Neural cell (in vitro differentiated cells): ENCODE results near the gene PLXNB1. TPM values are rescaled to one million over a fixed set of nuclear protein-coding genes. Genes with fewer than 3 reads are reported as not detected.

Source experiments
- H2AFZ ChIP-seq: fragments of 200-600, 300-800 bp; sonication (generic), shearing (Covaris generic); 2 replicates; pipeline ENCODE4 v1.6.0; 2014; ENCODE audit warnings: low read depth, mild to moderate bottlenecking, antibody characterized with exemption, low read length, moderate library complexity
- H3F3A ChIP-seq: fragments of 200-600 bp; shearing (Covaris generic); 2 replicates; pipeline ENCODE4 v1.6.1; 2016; ENCODE audit warnings: mild to moderate bottlenecking, moderate library complexity, mixed read lengths, antibody characterized with exemption, low read length; ENCODE audit not compliant: insufficient read depth, poor library complexity, severe bottlenecking
- H3K27ac ChIP-seq: fragments of 200-600, 300-800 bp; sonication (generic), shearing (Covaris generic); 2 replicates; pipeline ENCODE4 v1.5.1; 2014; ENCODE audit warnings: mild to moderate bottlenecking, low read length, moderate library complexity
- H3K27me3 ChIP-seq: fragments of 300-800, 200-600 bp; sonication (generic), shearing (Covaris generic); 2 replicates; pipeline ENCODE4 v1.6.0; 2014; ENCODE audit warnings: mild to moderate bottlenecking, low read depth, low read length, moderate library complexity; ENCODE audit not compliant: insufficient read depth
- H3K36me3 ChIP-seq: fragments of 300-800, 200-600 bp; sonication (generic), shearing (Covaris generic); 2 replicates; pipeline ENCODE4 v1.5.1; 2014; ENCODE audit warnings: mild to moderate bottlenecking, antibody characterized with exemption, low read length, moderate library complexity; ENCODE audit not compliant: insufficient read depth
- H3K4me2 ChIP-seq: fragments of 300-800, 200-600 bp; sonication (generic), shearing (Covaris generic); 2 replicates; pipeline ENCODE4 v1.6.0; 2014; ENCODE audit warnings: mild to moderate bottlenecking, low read length
- H3K4me3 ChIP-seq: fragments of 300-800, 200-600 bp; sonication (generic), shearing (Covaris generic); 2 replicates; pipeline ENCODE4 v1.5.1; 2014; ENCODE audit warnings: mild to moderate bottlenecking, low read length, moderate library complexity
- H3K79me2 ChIP-seq: fragments of 200-600 bp; shearing (Covaris generic); replicated peaks from 2 replicates; pipeline ENCODE4 v1.6.0; 2014; ENCODE audit warnings: mild to moderate bottlenecking, low read length, moderate library complexity; ENCODE audit not compliant: insufficient read depth
- H3K9ac ChIP-seq: fragments of 300-800, 200-600 bp; sonication (generic), shearing (Covaris generic); 2 replicates; pipeline ENCODE4 v1.6.1; 2016; ENCODE audit warnings: mild to moderate bottlenecking, low read length, mixed read lengths
- H3K9me2 ChIP-seq: fragments of 200-600 bp; shearing (Covaris generic); 2 replicates; pipeline ENCODE4 v1.6.1; 2016; ENCODE audit warnings: mild to moderate bottlenecking, low read length, mixed read lengths; ENCODE audit not compliant: insufficient read depth
- H3K9me3 ChIP-seq: fragments of 200-600, 300-800 bp; sonication (generic), shearing (Covaris generic); 2 replicates; pipeline ENCODE4 v1.6.1; 2016; ENCODE audit warnings: mild to moderate bottlenecking, mixed run types, low read length, moderate library complexity, mixed read lengths
- H4K20me1 ChIP-seq: fragments of 200-600 bp; shearing (Covaris generic); 2 replicates; pipeline ENCODE4 v1.6.1; 2016; ENCODE audit warnings: mild to moderate bottlenecking, mixed run types; ENCODE audit not compliant: insufficient read depth
- EP300 ChIP-seq: fragments of 450-650 bp; conservative IDR thresholded peaks from 2 replicates; pipeline ENCODE4 v1.6.1; 2014; ENCODE audit warnings: antibody characterized with exemption, mild to moderate bottlenecking, moderate library complexity; ENCODE audit not compliant: poor library complexity, severe bottlenecking
- EZH2 ChIP-seq: fragments of 200-600, 300-800 bp; shearing (Covaris generic), sonication (generic); IDR thresholded peaks from 2 replicates; pipeline ENCODE4 v1.6.1; 2014; ENCODE audit warnings: antibody characterized with exemption, low read length, borderline replicate concordance, mild to moderate bottlenecking; ENCODE audit not compliant: insufficient read depth, poor library complexity, severe bottlenecking
- MXI1 ChIP-seq: fragments of 450-650 bp; conservative IDR thresholded peaks from 2 replicates; pipeline ENCODE4 v1.6.1; 2014; ENCODE audit warnings: antibody characterized with exemption, mild to moderate bottlenecking; ENCODE audit not compliant: poor library complexity, severe bottlenecking
- POLR2AphosphoS5 ChIP-seq: IDR thresholded peaks from 2 replicates; pipeline ENCODE4 v1.6.1; 2012
- RAD21 ChIP-seq: fragments of 450-650 bp; conservative IDR thresholded peaks from 2 replicates; pipeline ENCODE4 v1.6.1; 2014; ENCODE audit warnings: antibody characterized with exemption, mild to moderate bottlenecking, moderate library complexity
- SMC3 ChIP-seq: fragments of 450-650 bp; conservative IDR thresholded peaks from 2 replicates; pipeline ENCODE4 v1.6.1; 2014; ENCODE audit warnings: antibody characterized with exemption, mild to moderate bottlenecking, moderate library complexity; ENCODE audit not compliant: poor library complexity
- TAF1 ChIP-seq: IDR thresholded peaks from 2 replicates; pipeline ENCODE4 v1.6.1; 2012; ENCODE audit warnings: low read depth
- polyA plus RNA-seq: library from polyadenylated mRNA; depleted of rRNA; stranded (reverse); fragments of >200 nt; gene quantifications from 2 replicates; pipeline ENCODE4 v1.2.3, GENCODE V29; 2014
- TF ChIP-seq, protein P1 (sequence below): IDR thresholded peaks from 2 replicates; pipeline ENCODE4 v1.6.1; 2012; ENCODE audit warnings: borderline replicate concordance
- TF ChIP-seq, protein P2 (sequence below): fragments of 450-650 bp; IDR thresholded peaks from 2 replicates; pipeline ENCODE4 v1.5.1; 2014; ENCODE audit warnings: antibody characterized with exemption, mild to moderate bottlenecking, moderate library complexity; ENCODE audit not compliant: poor library complexity, severe bottlenecking

The PLXNB1 gene
- polyA plus RNA-seq, 1 donor from 2014 or later: 134 TPM

DNA sequence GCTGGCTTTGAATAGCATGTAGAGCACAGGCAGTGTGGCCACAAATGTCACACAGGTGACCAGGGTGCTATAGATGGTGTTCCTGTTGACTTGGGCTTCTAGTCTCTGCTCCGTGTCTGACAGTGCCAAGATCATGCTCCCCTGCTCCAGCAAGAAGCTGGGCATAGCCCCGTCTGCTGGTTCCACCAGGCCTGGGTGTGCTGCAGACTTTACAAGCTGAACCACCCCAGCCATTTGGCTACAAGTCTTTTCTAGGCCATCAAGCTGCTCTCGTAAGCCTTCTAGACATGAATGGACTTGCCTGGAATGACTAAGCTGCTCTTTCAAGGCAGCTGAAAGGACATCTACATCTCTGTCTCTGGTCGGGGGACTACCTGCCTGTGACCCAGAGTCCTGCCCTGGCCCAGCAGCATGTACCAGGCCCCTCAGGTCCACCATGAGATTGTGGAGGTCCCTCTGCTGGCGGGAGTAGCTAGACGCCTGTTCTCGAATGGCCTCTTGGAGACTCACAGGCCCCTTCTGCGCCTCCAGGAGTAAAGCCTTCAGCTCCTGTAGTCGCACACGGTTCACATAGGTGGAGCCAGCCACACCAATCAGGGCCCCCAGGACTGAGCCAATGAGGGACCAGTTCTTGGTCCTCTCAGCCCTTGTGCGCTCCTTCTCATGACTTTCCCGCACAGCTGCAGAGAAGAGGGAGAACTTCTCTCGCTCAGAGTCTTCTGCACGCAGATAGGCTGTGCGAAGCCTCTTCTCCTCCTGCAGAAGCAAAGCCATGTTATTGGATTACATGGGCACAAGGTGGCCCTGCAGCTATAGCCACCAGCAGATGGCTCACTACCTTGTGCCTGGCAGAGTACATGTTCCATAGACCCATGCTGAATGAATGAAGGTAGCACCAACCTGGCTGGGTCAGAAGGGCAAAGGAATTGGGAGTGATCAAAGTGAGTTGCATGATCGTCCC, 2.8 kb upstream of the PLXNB1 start:
- no peak overlapping the region for H3K9ac ChIP-seq
- TF ChIP-seq, protein P1, sequence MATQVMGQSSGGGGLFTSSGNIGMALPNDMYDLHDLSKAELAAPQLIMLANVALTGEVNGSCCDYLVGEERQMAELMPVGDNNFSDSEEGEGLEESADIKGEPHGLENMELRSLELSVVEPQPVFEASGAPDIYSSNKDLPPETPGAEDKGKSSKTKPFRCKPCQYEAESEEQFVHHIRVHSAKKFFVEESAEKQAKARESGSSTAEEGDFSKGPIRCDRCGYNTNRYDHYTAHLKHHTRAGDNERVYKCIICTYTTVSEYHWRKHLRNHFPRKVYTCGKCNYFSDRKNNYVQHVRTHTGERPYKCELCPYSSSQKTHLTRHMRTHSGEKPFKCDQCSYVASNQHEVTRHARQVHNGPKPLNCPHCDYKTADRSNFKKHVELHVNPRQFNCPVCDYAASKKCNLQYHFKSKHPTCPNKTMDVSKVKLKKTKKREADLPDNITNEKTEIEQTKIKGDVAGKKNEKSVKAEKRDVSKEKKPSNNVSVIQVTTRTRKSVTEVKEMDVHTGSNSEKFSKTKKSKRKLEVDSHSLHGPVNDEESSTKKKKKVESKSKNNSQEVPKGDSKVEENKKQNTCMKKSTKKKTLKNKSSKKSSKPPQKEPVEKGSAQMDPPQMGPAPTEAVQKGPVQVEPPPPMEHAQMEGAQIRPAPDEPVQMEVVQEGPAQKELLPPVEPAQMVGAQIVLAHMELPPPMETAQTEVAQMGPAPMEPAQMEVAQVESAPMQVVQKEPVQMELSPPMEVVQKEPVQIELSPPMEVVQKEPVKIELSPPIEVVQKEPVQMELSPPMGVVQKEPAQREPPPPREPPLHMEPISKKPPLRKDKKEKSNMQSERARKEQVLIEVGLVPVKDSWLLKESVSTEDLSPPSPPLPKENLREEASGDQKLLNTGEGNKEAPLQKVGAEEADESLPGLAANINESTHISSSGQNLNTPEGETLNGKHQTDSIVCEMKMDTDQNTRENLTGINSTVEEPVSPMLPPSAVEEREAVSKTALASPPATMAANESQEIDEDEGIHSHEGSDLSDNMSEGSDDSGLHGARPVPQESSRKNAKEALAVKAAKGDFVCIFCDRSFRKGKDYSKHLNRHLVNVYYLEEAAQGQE: no peak
- TF ChIP-seq, protein P2, sequence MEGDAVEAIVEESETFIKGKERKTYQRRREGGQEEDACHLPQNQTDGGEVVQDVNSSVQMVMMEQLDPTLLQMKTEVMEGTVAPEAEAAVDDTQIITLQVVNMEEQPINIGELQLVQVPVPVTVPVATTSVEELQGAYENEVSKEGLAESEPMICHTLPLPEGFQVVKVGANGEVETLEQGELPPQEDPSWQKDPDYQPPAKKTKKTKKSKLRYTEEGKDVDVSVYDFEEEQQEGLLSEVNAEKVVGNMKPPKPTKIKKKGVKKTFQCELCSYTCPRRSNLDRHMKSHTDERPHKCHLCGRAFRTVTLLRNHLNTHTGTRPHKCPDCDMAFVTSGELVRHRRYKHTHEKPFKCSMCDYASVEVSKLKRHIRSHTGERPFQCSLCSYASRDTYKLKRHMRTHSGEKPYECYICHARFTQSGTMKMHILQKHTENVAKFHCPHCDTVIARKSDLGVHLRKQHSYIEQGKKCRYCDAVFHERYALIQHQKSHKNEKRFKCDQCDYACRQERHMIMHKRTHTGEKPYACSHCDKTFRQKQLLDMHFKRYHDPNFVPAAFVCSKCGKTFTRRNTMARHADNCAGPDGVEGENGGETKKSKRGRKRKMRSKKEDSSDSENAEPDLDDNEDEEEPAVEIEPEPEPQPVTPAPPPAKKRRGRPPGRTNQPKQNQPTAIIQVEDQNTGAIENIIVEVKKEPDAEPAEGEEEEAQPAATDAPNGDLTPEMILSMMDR: no peak
- TF ChIP-seq RAD21 (no peak), EZH2 (no peak), EP300 (no peak), MXI1 (no peak), SMC3 (no peak), TAF1 (no peak), POLR2AphosphoS5 (no peak)

DNA sequence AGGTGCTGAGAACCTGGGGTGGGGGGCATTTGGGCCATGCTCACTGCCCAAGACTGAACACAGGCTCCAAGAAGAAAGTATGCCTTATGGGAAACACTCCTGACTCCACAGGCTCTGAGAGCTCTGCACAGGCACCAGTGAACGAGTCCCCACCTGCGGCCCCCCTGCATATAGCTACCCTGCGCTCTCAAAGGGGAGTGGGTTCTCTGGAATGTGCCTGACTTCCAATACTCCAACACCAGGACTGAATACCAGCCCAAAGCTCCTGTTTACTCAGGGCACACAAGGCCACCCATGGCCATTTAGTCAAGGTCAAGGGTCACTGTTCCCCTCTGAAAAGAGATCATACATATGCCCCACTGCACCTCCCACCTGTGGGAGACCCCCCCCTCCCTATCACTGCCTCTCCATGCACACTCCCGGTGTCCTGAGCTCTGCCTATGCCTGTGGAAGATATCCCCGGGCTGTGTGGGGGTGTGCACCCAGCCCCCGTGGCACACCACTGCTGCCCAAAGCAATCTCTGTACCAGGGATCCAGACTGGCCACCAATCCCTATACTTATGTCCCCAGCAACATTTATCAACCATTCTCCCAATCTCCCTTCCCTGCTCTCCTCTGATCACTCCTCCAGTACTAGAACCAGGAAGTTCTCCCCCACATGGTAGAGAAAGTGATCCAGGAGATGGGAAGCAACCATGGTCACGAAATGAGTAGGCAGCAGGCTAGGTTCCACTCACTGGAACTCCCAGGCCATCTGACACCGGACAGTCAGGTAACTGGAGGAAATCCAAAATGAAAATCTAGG, 1.5 kb upstream of the PLXNB1 start:
- Histone ChIP-seq H3K27me3 (no peaks in the 10 kb centered on the region), H3K9ac (no peak overlapping the region), H3K79me2 (peaks cover 36% of the 10 kb centered on the region), H3K36me3 (no peaks in the 10 kb centered on the region), H3F3A (no peaks in the 10 kb centered on the region), H3K4me2 (no peak overlapping the region), H3K27ac (no peak overlapping the region), H3K9me3 (no peaks in the 10 kb centered on the region), H2AFZ (no peak overlapping the region), H3K9me2 (no peaks in the 10 kb centered on the region), H3K4me3 (no peak overlapping the region), H4K20me1 (no peaks in the 10 kb centered on the region)
- TF ChIP-seq, protein P2: no peak
- TF ChIP-seq EP300 (no peak), RAD21 (no peak), TAF1 (no peak), SMC3 (no peak)

More for the DNA sequence above, 2.8 kb upstream of the PLXNB1 start:
- Histone ChIP-seq H3K4me3 (no peak overlapping the region), H3F3A (no peaks in the 10 kb centered on the region), H3K27ac (no peak overlapping the region), H3K27me3 (no peaks in the 10 kb centered on the region), H3K4me2 (no peak overlapping the region), H3K79me2 (peaks cover 23% of the 10 kb centered on the region), H3K36me3 (no peaks in the 10 kb centered on the region), H3K9me2 (no peaks in the 10 kb centered on the region), H4K20me1 (no peaks in the 10 kb centered on the region), H2AFZ (no peak overlapping the region), H3K9me3 (no peaks in the 10 kb centered on the region)
